WERI-Rb-1 (cell line): Measurements from ENCODE around the gene GRAMD2B.

Source experiments
- DNase-seq: peaks from one replicate; pipeline ENCODE4 v3.0.0-alpha.2; 2020
- H3K27ac ChIP-seq: fragments of 250-450 bp; sonication (Bioruptor Pico); 2 replicates; pipeline ENCODE4 v1.5.1; 2020; ENCODE audit warnings: mild to moderate bottlenecking, moderate library complexity
- H3K27me3 ChIP-seq: fragments of 250-450 bp; sonication (Bioruptor Pico); 2 replicates; pipeline ENCODE4 v1.5.1; 2021; ENCODE audit warnings: mild to moderate bottlenecking, low read depth, moderate library complexity; ENCODE audit not compliant: insufficient read depth, severe bottlenecking
- H3K36me3 ChIP-seq: fragments of 250-450 bp; sonication (Bioruptor Pico); 2 replicates; pipeline ENCODE4 v1.5.1; 2020; ENCODE audit warnings: mild to moderate bottlenecking, moderate library complexity
- H3K4me3 ChIP-seq: 2 replicates; pipeline ENCODE4 v1.5.1; 2011; ENCODE audit warnings: low read depth, mild to moderate bottlenecking, control low read depth, low read length
- H3K9me3 ChIP-seq: fragments of 250-450 bp; sonication (Bioruptor Pico); 2 replicates; pipeline ENCODE4 v1.5.1; 2021; ENCODE audit warnings: mild to moderate bottlenecking, moderate library complexity; ENCODE audit not compliant: severe bottlenecking
- TF ChIP-seq, protein P1 (sequence below): IDR thresholded peaks from 2 replicates; pipeline ENCODE4 v1.5.1; 2011; ENCODE audit warnings: low read depth, mild to moderate bottlenecking, control low read depth, inconsistent platforms, low read length

The GRAMD2B gene

GRCh38 chr5:126540631-126541030, 117.4 kb downstream of the GRAMD2B start:
- no peaks in the 10 kb centered on the region for H3K9me3 ChIP-seq
- TF ChIP-seq, protein P1, sequence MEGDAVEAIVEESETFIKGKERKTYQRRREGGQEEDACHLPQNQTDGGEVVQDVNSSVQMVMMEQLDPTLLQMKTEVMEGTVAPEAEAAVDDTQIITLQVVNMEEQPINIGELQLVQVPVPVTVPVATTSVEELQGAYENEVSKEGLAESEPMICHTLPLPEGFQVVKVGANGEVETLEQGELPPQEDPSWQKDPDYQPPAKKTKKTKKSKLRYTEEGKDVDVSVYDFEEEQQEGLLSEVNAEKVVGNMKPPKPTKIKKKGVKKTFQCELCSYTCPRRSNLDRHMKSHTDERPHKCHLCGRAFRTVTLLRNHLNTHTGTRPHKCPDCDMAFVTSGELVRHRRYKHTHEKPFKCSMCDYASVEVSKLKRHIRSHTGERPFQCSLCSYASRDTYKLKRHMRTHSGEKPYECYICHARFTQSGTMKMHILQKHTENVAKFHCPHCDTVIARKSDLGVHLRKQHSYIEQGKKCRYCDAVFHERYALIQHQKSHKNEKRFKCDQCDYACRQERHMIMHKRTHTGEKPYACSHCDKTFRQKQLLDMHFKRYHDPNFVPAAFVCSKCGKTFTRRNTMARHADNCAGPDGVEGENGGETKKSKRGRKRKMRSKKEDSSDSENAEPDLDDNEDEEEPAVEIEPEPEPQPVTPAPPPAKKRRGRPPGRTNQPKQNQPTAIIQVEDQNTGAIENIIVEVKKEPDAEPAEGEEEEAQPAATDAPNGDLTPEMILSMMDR = no peak
- peaks cover 3% of the 10 kb centered on the region; the same call in 1 of the 2 replicates for H3K36me3 ChIP-seq
- DNase-seq = no peak
- H3K27ac ChIP-seq = no peak overlapping the region
- no peak overlapping the region for H3K4me3 ChIP-seq
- no peaks in the 10 kb centered on the region for H3K27me3 ChIP-seq

- TF ChIP-seq, protein P1 = no peak
- no peak for DNase-seq
Measured at GRCh38 chr5:126542441-126542840, 119.2 kb downstream of the GRAMD2B start.

DNA sequence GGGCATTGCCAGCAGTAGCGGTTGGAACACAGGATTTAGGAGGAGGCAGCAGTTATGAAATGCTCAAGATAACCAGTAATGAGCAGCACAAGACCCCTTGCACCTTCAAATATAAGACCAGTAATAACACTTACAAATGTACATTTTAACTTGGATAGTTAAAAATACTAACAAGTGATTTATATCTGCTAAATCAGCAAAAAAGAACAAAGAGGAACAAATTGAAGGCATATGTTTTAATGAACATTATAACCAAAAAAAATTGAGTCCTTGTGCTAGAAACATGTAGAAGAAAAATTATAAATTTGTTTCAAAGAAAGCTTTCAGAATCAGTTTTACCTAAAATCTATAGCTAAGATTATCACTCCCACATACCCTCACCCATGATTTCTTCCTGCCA, 119.8 kb downstream of the GRAMD2B start:
- H3K36me3 ChIP-seq = peaks cover 9% of the 10 kb centered on the region; the same call in 1 of the 2 replicates
- TF ChIP-seq, protein P1 = no peak
- DNase-seq = no peak
- H3K9me3 ChIP-seq = no peaks in the 10 kb centered on the region
- no peaks in the 10 kb centered on the region for H3K27me3 ChIP-seq
- H3K4me3 ChIP-seq = no peak overlapping the region
- H3K27ac ChIP-seq = no peak overlapping the region

More at GRCh38 chr5:126542441-126542840, 119.2 kb downstream of the GRAMD2B start:
- no peaks in the 10 kb centered on the region for H3K9me3 ChIP-seq
- H3K36me3 ChIP-seq = peaks cover 9% of the 10 kb centered on the region; the same call in 1 of the 2 replicates
- no peak overlapping the region for H3K27ac ChIP-seq
- no peaks in the 10 kb centered on the region for H3K27me3 ChIP-seq
- H3K4me3 ChIP-seq = no peak overlapping the region

- Histone ChIP-seq H3K27ac (no peak overlapping the region), H3K36me3 (peaks cover 9% of the 10 kb centered on the region; the same call in 1 of the 2 replicates), H3K27me3 (no peaks in the 10 kb centered on the region), H3K4me3 (no peak overlapping the region), H3K9me3 (no peaks in the 10 kb centered on the region)
- no peak for DNase-seq
- TF ChIP-seq, protein P1 = no peak
Measured at GRCh38 chr5:126543660-126544059, 120.5 kb downstream of the GRAMD2B start.
